GM18502 (cell line): ENCODE data around the gene DKK3.

Experiments
- ATAC-seq: cut with Tn5 transposase; IDR thresholded peaks from one replicate; pipeline ENCODE4 v1.9.1; 2021; ENCODE audit warnings: mild to moderate bottlenecking; ENCODE audit not compliant: unreplicated experiment, poor library complexity

Gene DKK3

DNA sequence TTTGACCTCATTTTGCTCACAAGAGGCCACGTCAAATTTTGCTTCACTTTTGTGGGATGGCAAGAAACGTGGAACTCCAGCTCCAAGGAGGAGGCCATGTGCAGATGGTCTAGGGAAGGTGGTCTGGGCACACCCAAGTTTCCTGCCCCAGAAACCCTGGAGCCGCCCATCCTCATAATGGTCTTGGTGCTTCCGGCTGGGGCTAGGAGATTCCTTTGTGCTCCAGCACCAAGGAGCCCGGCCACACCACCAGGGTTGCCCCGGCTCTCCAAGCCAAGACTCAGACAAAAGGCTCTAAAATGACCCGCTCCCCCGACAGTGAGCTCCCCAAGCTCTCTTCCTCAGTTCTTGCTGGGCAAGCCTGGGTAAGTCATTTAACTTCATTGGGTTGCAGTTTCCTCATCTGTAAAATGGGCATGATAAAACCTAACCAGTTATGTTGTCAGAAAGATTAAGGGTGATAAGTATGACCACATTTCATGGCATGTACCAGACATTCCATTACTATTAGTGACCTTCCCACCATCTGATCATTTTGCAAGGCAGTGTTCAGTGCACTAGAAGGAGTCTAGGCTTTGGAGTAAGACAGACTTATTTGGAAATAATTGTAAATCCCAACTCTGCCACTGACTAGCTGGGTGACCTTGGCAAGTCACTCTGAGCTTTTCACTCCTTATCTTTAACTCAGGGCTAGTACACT lies 23.3 kb downstream of the DKK3 start:
- ATAC-seq, result no peak

- ATAC-seq, result no peak
Observed at GRCh38 chr11:11984563-11984962, 23.9 kb downstream of the DKK3 start.

- ATAC-seq, result no peak
Observed at GRCh38 chr11:11983427-11983826, 25.0 kb downstream of the DKK3 start.

GRCh38 chr11:11982975-11983374 lies 25.5 kb downstream of the DKK3 start:
- ATAC-seq, result no peak

GRCh38 chr11:11982461-11982860 lies 26.0 kb downstream of the DKK3 start:
- ATAC-seq, result no peak

- no peak for ATAC-seq
Observed at GRCh38 chr11:11981840-11982239, 26.6 kb downstream of the DKK3 start.

DNA sequence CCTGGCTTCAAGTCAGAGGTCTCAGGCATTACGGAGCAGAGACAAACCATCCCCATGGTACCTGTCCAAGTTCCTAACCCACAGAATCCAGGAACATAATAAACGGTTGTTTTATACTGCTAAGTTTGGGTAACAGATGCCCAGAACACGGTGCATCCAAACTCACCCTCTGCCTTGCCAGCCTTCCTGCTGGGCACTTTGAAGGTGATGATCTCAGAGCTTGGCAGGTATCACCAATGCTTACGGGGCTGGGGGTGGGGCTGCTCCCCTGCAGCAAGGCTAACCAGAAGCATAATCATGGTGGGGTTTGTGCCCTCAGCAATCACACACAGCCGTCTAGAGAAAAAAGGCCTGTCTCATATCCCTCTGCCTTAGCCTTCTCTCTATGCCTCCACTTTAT lies 27.1 kb downstream of the DKK3 start:
- no peak for ATAC-seq

GRCh38 chr11:11980841-11981308 lies 27.6 kb downstream of the DKK3 start:
- ATAC-seq, result no peak

- no peak for ATAC-seq
Observed at GRCh38 chr11:11980200-11980599, 28.2 kb downstream of the DKK3 start.

DNA sequence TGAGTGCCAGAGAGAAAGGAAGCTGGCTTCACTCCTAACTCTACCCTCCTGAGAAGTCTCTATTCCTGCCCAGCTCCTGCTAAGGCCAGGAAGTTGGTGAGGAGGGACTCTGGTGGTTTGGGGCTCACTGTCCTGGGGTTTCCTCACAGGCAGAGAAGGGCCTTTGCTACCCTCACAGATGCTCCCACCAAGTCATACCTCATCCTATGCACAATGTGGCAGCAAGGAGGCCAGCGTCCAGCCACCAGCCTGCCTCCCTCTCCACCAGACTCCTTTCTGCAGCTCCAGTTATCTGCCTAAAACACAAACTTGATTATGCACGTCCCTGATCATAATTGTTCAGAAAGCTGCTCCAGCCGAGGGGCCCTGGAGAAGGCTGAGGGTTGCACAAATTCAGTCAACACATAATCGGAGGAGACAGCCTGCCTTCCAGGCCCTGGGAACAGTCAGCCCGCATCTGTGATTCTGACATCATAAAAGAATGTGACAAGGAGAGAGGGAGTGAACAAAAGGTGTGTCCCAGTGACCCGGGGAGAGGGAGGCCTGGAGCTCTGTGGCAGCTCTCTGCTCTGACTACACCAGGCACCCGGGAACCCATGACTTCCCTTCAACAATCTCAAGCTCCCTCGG lies 28.8 kb downstream of the DKK3 start:
- no peak for ATAC-seq

GRCh38 chr11:11978792-11979487 lies 29.5 kb downstream of the DKK3 start:
- no peak for ATAC-seq

DNA sequence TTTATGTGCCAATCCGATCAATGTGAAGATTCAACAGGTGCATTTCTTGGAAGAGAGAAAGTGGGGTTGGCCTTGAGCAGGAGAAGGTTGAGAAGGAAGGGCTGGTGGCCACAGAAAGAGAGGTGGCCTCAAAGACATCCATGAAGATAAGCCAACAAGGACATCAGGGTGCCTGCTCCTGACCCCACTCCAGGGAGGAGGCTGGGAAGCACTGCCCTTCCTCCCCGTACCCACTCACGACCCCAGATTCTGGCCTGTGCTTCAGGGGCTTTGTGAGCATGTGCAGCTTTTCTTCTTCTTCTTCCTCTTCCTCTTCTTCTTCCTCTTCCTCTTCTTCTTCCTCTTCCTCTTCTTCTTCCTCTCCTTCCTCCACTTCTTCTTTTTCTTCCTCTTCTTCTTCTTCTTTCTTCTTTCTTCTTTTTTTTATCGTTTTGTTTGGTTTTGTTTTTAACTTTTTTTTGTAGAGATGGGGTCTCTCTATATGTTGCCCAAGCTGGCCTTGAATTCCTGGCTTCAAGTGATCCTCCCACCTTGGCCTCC lies 30.3 kb downstream of the DKK3 start:
- ATAC-seq, result no peak

GRCh38 chr11:11977206-11977938 lies 31.1 kb downstream of the DKK3 start:
- no peak for ATAC-seq

DNA sequence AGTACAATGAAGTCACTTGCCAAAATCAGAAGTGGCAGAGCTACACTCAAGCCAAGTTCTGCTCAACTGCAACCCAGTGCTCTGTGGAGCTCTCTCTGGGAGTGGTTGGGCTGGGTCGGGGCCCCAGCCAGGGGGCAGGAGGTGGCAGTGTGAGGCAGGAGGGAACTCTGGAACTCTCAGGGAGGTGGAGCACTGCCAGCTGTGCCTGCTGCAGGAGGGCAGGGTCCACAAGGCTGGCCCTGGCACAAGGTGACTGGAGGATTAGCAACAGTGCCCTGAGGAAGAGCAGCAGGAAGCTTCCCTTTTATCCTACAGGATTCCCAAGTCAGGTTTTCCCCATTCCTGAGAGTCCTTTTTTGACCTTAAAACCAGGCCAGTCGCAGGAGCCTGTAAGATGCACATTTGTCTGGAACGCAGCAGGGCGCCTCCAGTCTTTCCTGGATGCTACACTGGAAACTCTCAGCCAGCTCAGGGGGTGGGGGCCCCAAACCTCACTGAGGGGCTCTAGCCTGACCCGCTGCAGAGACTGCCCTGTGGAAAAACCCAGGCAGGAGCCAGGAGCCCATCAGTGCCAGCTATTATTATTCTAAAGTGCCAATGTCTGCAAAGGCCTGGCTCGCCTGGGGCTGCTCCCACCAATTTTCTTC lies 31.8 kb downstream of the DKK3 start:
- no peak for ATAC-seq

- ATAC-seq, result no peak
Observed at GRCh38 chr11:11975201-11976092, 33.0 kb downstream of the DKK3 start.

DNA sequence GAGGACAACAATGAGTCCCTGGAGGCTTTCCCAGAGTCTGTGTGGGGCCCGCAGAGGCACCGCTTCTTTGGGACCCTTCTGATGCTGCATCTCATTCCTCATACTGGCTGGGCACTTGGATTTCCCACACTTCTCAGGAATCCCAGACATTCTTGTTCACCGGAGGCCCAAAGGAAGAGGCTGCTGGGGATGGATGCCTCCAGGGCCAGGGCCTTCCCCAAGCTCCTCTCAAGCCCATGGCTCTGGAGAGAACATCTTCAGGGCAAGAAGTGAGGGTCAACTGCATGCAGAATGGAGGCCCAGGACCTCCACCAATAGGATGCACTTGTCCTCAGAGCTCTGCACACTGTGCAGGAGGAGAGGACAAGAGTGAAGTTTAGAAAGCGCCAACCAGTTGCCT lies 34.6 kb downstream of the DKK3 start:
- ATAC-seq, result no peak

DNA sequence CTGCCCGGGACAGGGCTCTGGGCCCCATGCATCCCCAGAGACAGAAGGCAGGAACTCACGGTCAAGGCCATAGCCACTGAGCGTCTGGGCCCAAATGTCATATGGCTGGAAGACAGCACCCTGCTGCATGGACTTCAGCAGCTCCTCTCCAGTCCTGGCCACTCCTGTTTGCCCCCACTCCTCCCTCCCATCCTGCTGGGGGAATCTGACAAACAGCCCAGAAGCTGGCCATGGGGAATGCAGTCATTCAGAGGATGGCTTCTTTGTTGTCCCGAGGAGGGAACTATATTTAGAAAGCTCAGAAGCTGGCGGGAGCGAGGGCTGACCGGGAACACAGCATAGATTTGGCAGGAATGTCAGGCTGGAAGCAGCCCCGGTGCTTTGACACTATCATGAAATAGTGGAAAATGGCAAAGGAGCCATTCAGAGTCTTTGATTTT lies 35.0 kb downstream of the DKK3 start:
- no peak for ATAC-seq

GRCh38 chr11:11972730-11973341 lies 35.6 kb downstream of the DKK3 start:
- ATAC-seq, result no peak
